PC-3 (cell line): ENCODE data around the gene RNF149. TPM values are rescaled to one million over a fixed set of nuclear protein-coding genes. Genes with fewer than 3 reads are reported as not detected.

Experiments used
- ATAC-seq: fragments of 200-7000 bp; cut with Tn5 transposase; 2 replicates; pipeline ENCODE4 v1.9.1; 2020; ENCODE audit warnings: mild to moderate bottlenecking, moderate library complexity
- BruUV-seq: library from RNA; stranded (reverse); fragments of 400-500 nt; replicated peaks from 2 replicates; lab custom pipeline; 2021; lab: Mats Ljungman, UMichigan
- CTCF ChIA-PET: fragments of 300-600 bp; sonication (Branson Sonifier 250); formaldehyde crosslinking; loops from one replicate; lab custom pipeline; 2022; ENCODE audit warnings: antibody characterized with exemption; lab: Charles Lee
- POLR2A ChIA-PET: fragments of 300-600 bp; sonication (Branson Sonifier 250); formaldehyde crosslinking; loops from one replicate; lab custom pipeline; 2022; ENCODE audit warnings: antibody characterized with exemption; ENCODE audit not compliant: unreplicated experiment; lab: Charles Lee
- DNase-seq: peaks from one replicate; pipeline ENCODE4 v3.0.0-alpha.2; 2015
- H2AFZ ChIP-seq: fragments of 300-600 bp; sonication (generic); 2 replicates; pipeline ENCODE4 v1.6.0; 2016; ENCODE audit warnings: antibody characterized with exemption, low read length
- H3F3A ChIP-seq: fragments of 300-600 bp; sonication (generic); one replicate; pipeline ENCODE4 v1.6.0; 2017; ENCODE audit warnings: antibody characterized with exemption, low read length, control low read depth, mild to moderate bottlenecking; ENCODE audit not compliant: unreplicated experiment
- H3K27ac ChIP-seq: fragments of 300-600 bp; sonication (generic); 2 replicates; pipeline ENCODE4 v1.5.1; 2016; ENCODE audit warnings: mild to moderate bottlenecking, low read length
- H3K27me3 ChIP-seq: fragments of 300-600 bp; sonication (generic); 2 replicates; pipeline ENCODE4 v1.6.1; 2016; ENCODE audit warnings: low read length, mixed read lengths
- H3K36me3 ChIP-seq: fragments of 300-600 bp; sonication (generic); 2 replicates; pipeline ENCODE4 v1.6.1; 2016; ENCODE audit warnings: low read depth, mixed run types, low read length, mixed read lengths
- H3K4me1 ChIP-seq: fragments of 300-600 bp; sonication (generic); 2 replicates; pipeline ENCODE4 v1.5.1; 2016; ENCODE audit warnings: low read length; ENCODE audit not compliant: insufficient read depth
- H3K4me2 ChIP-seq: fragments of 300-600 bp; sonication (generic); 2 replicates; pipeline ENCODE4 v1.6.0; 2016; ENCODE audit warnings: low read length
- H3K4me3 ChIP-seq: fragments of 300-600 bp; sonication (generic); 2 replicates; pipeline ENCODE4 v1.5.1; 2016; ENCODE audit warnings: mild to moderate bottlenecking, low read length, mixed read lengths
- H3K79me2 ChIP-seq: fragments of 300-600 bp; sonication (generic); 2 replicates; pipeline ENCODE4 v1.6.1; 2017; ENCODE audit warnings: low read length, mixed read lengths
- H3K9ac ChIP-seq: fragments of 300-600 bp; sonication (generic); 2 replicates; pipeline ENCODE4 v1.6.0; 2016; ENCODE audit warnings: mild to moderate bottlenecking, low read length
- H3K9me2 ChIP-seq: fragments of 300-600 bp; sonication (generic); replicated peaks from 2 replicates; pipeline ENCODE4 v1.6.1; 2016; ENCODE audit warnings: mixed run types, low read length, mixed read lengths
- H3K9me3 ChIP-seq: fragments of 300-600 bp; sonication (generic); 2 replicates; pipeline ENCODE4 v1.6.1; 2016; ENCODE audit warnings: low read length, mixed read lengths
- H4K20me1 ChIP-seq: fragments of 300-600 bp; sonication (generic); 2 replicates; pipeline ENCODE4 v1.6.1; 2016; ENCODE audit warnings: low read length, mixed read lengths
- EZH2 ChIP-seq: fragments of 300-600 bp; sonication (generic); IDR thresholded peaks from one replicate; pipeline ENCODE4 v1.6.1; 2017; ENCODE audit warnings: antibody characterized with exemption, mild to moderate bottlenecking, low read length; ENCODE audit not compliant: unreplicated experiment
- EZH2phosphoT487 ChIP-seq: fragments of 300-600 bp; sonication (generic); IDR thresholded peaks from 2 replicates; pipeline ENCODE4 v1.6.1; 2018; ENCODE audit warnings: mild to moderate bottlenecking, antibody characterized with exemption, low read length, borderline replicate concordance
- intact Hi-C: fragments of 100-400 bp; cut with micrococcal nuclease; formaldehyde crosslinking; loops from 2 replicates; pipeline ENCODE4 v1.9.0; 2023
- total RNA-seq: library from RNA; depleted of rRNA; stranded (reverse); fragments of >200 nt; gene quantifications from 2 replicates; pipeline ENCODE4 v1.2.3, GENCODE V29; 2014
- TF ChIP-seq, protein P1 (sequence below): fragments of 300-600 bp; sonication (generic); conservative IDR thresholded peaks from 2 replicates; pipeline ENCODE4 v1.5.1; 2017; ENCODE audit warnings: antibody characterized with exemption, low read depth, mild to moderate bottlenecking, low read length

The RNF149 gene
- total RNA-seq, 1 experiment from 2014 or later = 47.3 TPM

DNA sequence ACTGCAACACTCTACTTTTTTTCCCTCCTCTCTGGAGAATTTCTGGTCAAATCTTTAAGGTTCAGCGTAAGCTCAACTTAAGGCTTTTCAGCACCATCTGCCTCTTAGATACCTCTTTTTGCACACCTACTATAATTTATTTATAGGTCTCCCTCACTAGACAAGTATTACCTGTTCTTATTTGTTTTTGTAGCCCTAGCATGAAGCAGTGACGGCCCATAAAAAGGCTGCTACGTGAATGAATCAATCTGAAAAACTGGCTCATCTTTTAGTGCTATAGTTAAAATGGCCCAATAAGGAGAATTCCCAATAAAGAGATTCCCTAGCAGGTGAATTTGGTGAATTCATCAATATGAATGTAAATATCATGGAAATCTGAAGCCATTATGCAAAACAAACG is 6.5 kb downstream of the RNF149 start:
- ATAC-seq = no peak

DNA sequence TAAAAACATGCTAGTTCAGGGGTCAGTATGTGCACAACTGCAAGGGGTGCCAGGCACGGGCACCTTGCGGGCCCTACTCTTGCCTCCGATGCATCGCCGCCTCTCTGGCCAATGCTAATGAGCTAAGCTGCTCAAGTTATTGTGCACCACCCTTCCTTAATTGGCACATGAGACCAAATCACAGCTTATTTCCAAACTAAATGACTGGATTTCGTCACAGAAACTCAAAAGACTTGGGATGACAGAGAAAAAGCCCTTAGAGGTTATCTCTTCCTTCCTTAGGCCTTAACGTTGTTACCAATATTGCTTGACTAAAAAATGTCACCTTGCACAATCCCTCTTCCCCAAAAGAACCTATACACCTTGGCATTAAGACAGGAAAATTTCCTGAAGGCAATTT is 7.7 kb downstream of the RNF149 start:
- H3K4me2 ChIP-seq = no peak overlapping the region
- peaks cover 61% of the 10 kb centered on the region for H4K20me1 ChIP-seq
- no peaks in the 10 kb centered on the region for H3K27me3 ChIP-seq
- H3K4me1 ChIP-seq = peaks cover 34% of the 10 kb centered on the region
- DNase-seq = no peak
- no peak overlapping the region for H2AFZ ChIP-seq
- no peaks in the 10 kb centered on the region for H3K9me2 ChIP-seq
- no TSS peak for BruUV-seq
- ChIA-PET CTCF (no interaction called here), POLR2A (no interaction called here)
- H3F3A ChIP-seq = no peaks in the 10 kb centered on the region
- H3K9ac ChIP-seq = no peak overlapping the region
- no peak overlapping the region for H3K4me3 ChIP-seq
- ATAC-seq = no peak
- H3K9me3 ChIP-seq = no peaks in the 10 kb centered on the region
- intact Hi-C loops = no loop called here
- TF ChIP-seq, protein P1, sequence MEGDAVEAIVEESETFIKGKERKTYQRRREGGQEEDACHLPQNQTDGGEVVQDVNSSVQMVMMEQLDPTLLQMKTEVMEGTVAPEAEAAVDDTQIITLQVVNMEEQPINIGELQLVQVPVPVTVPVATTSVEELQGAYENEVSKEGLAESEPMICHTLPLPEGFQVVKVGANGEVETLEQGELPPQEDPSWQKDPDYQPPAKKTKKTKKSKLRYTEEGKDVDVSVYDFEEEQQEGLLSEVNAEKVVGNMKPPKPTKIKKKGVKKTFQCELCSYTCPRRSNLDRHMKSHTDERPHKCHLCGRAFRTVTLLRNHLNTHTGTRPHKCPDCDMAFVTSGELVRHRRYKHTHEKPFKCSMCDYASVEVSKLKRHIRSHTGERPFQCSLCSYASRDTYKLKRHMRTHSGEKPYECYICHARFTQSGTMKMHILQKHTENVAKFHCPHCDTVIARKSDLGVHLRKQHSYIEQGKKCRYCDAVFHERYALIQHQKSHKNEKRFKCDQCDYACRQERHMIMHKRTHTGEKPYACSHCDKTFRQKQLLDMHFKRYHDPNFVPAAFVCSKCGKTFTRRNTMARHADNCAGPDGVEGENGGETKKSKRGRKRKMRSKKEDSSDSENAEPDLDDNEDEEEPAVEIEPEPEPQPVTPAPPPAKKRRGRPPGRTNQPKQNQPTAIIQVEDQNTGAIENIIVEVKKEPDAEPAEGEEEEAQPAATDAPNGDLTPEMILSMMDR = no peak
- H3K79me2 ChIP-seq = peaks cover 98% of the 10 kb centered on the region
- H3K36me3 ChIP-seq = peaks cover 10% of the 10 kb centered on the region; the same call in 1 of the 2 replicates
- H3K27ac ChIP-seq = no peak overlapping the region

More for the DNA sequence above, 6.5 kb downstream of the RNF149 start:
- peak; percentile 66 for DNase-seq
- Histone ChIP-seq H3K79me2 (peaks cover 98% of the 10 kb centered on the region), H3K9me3 (no peaks in the 10 kb centered on the region), H4K20me1 (peaks cover 64% of the 10 kb centered on the region), H3K4me3 (no peak overlapping the region), H3K27ac (no peak overlapping the region; the same call in 1 of the 2 replicates), H3K4me2 (peak overlapping the region; percentile 46), H2AFZ (no peak overlapping the region), H3K4me1 (peaks cover 40% of the 10 kb centered on the region), H3K9me2 (no peaks in the 10 kb centered on the region), H3K36me3 (peaks cover 10% of the 10 kb centered on the region; the same call in 1 of the 2 replicates), H3K9ac (no peak overlapping the region), H3K27me3 (no peaks in the 10 kb centered on the region), H3F3A (no peaks in the 10 kb centered on the region)
- ChIA-PET CTCF (no interaction called here), POLR2A (no interaction called here)
- intact Hi-C loops = no loop called here
- TF ChIP-seq EZH2 (no peak), EZH2phosphoT487 (no peak)
- TF ChIP-seq, protein P1 = no peak
- BruUV-seq = no TSS peak

DNA sequence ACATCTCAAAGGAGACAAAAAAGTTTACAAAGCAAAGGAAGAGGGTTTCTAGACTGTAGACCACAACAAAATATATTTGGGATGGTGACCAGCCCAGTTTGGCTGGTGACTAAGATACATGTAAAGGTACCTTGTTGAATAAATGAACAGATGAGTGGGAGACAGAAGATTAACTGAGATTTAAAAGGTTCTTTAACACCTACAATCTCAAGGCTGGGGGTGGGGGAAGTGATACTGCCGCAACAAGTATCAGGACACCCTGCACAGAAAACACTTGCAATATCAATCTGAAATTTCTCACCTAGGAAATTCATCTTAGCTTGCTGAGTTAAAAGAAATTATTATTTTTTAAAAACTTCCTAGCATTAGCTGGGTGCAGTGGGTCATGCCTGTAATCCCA is 8.3 kb downstream of the RNF149 start:
- Histone ChIP-seq H3K4me1 (peaks cover 27% of the 10 kb centered on the region), H3K36me3 (peaks cover 10% of the 10 kb centered on the region; the same call in 1 of the 2 replicates), H3K9ac (no peak overlapping the region), H3K27me3 (no peaks in the 10 kb centered on the region), H2AFZ (no peak overlapping the region), H3K79me2 (peaks cover 98% of the 10 kb centered on the region), H3K9me3 (no peaks in the 10 kb centered on the region), H3F3A (no peaks in the 10 kb centered on the region), H3K27ac (no peak overlapping the region), H3K4me2 (no peak overlapping the region), H3K9me2 (no peaks in the 10 kb centered on the region), H4K20me1 (peaks cover 57% of the 10 kb centered on the region), H3K4me3 (no peak overlapping the region)
- ChIA-PET POLR2A (no interaction called here), CTCF (no interaction called here)
- ATAC-seq = no peak
- TF ChIP-seq EZH2 (no peak), EZH2phosphoT487 (no peak)
- TF ChIP-seq, protein P1 = no peak
- no peak for DNase-seq
- intact Hi-C loops = no loop called here
- no TSS peak for BruUV-seq
